Testis (tissue), 2 donors: ENCODE measurements around the gene SAPCD1.

Experiments
- POLR2A ChIP-seq: fragments of 450-650 bp; IDR thresholded peaks from one replicate; pipeline ENCODE4 v1.6.1; 2017; ENCODE audit warnings: antibody characterized with exemption, mild to moderate bottlenecking, moderate library complexity
- TF ChIP-seq, protein P1 (sequence below), 3 experiments: fragments of 450-650 bp in 2 of 3; fragments of 200-600 bp in 1 of 3; sonication (generic) in 1 of 3; IDR thresholded peaks; one replicate each; pipeline ENCODE4 v1.5.1; 2016 to 2019; ENCODE audit warnings: antibody characterized with exemption in 3 of 3, mild to moderate bottlenecking in 2 of 3, moderate library complexity in 1 of 3

DNA sequence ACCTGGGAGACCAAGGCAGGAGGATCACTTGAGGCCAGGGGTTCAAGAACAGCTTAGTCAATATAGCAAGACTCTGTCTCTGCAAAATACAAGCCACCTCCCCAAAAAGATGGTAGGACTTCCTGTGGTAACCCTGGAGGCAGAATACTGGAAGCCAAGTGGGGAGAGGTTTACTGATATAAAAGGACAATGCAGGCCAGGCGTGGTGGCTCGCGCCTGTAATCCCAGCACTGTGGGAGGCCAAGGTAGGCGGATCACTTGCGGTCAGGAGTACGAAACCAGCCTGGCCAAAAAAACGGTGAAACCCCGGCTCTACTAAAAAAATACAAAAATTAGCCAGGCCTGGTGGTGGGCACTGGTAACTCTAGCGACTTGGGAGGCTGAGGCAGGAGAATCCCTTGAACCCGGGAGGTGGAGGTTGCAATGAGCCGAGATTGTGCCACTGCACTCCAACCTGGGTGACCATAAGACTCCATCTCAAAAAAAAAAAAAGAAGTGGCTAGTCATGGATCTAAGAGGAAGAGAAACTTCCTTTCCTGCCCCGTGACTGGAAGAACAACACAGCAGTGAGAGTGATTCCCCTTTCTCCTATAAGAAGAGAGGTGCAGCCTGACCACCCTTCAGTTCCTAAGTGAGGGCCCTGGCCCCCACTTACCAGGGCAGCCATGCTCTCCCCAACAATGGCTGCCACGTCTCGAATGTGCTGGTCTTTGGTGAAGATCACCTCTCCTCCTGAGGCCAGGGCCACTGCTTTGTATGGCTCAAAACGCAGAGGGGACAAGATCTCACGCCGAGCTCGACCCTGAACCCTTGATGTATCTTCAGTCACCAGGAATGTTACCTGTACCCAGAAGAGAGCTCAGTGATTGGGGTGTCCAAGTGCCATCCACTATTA lies 6.2 kb downstream of the SAPCD1 start:
- TF ChIP-seq, protein P1, sequence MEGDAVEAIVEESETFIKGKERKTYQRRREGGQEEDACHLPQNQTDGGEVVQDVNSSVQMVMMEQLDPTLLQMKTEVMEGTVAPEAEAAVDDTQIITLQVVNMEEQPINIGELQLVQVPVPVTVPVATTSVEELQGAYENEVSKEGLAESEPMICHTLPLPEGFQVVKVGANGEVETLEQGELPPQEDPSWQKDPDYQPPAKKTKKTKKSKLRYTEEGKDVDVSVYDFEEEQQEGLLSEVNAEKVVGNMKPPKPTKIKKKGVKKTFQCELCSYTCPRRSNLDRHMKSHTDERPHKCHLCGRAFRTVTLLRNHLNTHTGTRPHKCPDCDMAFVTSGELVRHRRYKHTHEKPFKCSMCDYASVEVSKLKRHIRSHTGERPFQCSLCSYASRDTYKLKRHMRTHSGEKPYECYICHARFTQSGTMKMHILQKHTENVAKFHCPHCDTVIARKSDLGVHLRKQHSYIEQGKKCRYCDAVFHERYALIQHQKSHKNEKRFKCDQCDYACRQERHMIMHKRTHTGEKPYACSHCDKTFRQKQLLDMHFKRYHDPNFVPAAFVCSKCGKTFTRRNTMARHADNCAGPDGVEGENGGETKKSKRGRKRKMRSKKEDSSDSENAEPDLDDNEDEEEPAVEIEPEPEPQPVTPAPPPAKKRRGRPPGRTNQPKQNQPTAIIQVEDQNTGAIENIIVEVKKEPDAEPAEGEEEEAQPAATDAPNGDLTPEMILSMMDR (IDR thresholded peaks at IDR 0.05), result no peak
- TF ChIP-seq POLR2A, result no peak
